ENCODE data around the gene HTR3A.

HTR3A gene

GRCh38 chr11:113974741-113975470, at the start of gene HTR3A:
TSS of gene HTR3A (plus strand) at chr11:113975108. CDS start at chr11:113975326, 218 bp downstream.
- Histone ChIP-seq H3K36me3 (ENCODE audit: insufficient read depth, low read length) (no peaks in the 10 kb centered on the region), H3K4me1 (ENCODE audit: insufficient read depth, low read length, severe bottlenecking) (no peaks in the 10 kb centered on the region), H3K27me3 (ENCODE audit: insufficient read depth, low read length) (no peaks in the 10 kb centered on the region), H3K4me2 (ENCODE audit: low read length) (no peak within 1 kb of the TSS), H3K9me3 (ENCODE audit: low read length) (no peaks in the 10 kb centered on the region), H3K9ac (ENCODE audit: low read length) (no peak within 1 kb of the TSS), H3F3A (ENCODE audit: insufficient read depth, low read length) (no peaks in the 10 kb centered on the region), H3K9me2 (ENCODE audit: low read depth, low read length) (no peaks in the 10 kb centered on the region), H2AFZ (ENCODE audit: low read length) (no peak within 1 kb of the TSS), H3K4me3 (ENCODE audit: low read depth, low read length, poor library complexity, severe bottlenecking) (no peak within 1 kb of the TSS), H4K20me1 (ENCODE audit: insufficient read depth, low read length) (no peaks in the 10 kb centered on the region), H3K79me2 (ENCODE audit: insufficient read depth, low read length) (no peaks in the 10 kb centered on the region), H3K27ac (ENCODE audit: low read depth, low read length, poor library complexity, severe bottlenecking) (no peak within 1 kb of the TSS)
- TF ChIP-seq CTCF (IDR thresholded peaks at IDR 0.05; ENCODE audit: low read length) = no peak
- TF ChIP-seq EZH2 (IDR thresholded peaks at IDR 0.05; ENCODE audit: borderline replicate concordance, low read length) = no peak

- no peaks in the 10 kb centered on the region for H3K9me2 ChIP-seq (ENCODE audit: low read depth, low read length)
- no peak for TF ChIP-seq EZH2 (IDR thresholded peaks at IDR 0.05; ENCODE audit: borderline replicate concordance, low read length)
- TF ChIP-seq CTCF (IDR thresholded peaks at IDR 0.05; ENCODE audit: low read length) = no peak
- H3K27ac ChIP-seq (ENCODE audit: low read depth, low read length, poor library complexity, severe bottlenecking) = no peak overlapping the region
- no peak overlapping the region for H3K9ac ChIP-seq (ENCODE audit: low read length)
- no peaks in the 10 kb centered on the region for H3K79me2 ChIP-seq (ENCODE audit: insufficient read depth, low read length)
- no peak overlapping the region for H3K4me2 ChIP-seq (ENCODE audit: low read length)
- no peaks in the 10 kb centered on the region for H3K4me1 ChIP-seq (ENCODE audit: insufficient read depth, low read length, severe bottlenecking)
- no peaks in the 10 kb centered on the region for H3K27me3 ChIP-seq (ENCODE audit: insufficient read depth, low read length)
- no peak overlapping the region for H2AFZ ChIP-seq (ENCODE audit: low read length)
- no peaks in the 10 kb centered on the region for H3F3A ChIP-seq (ENCODE audit: insufficient read depth, low read length)
- H4K20me1 ChIP-seq (ENCODE audit: insufficient read depth, low read length) = no peaks in the 10 kb centered on the region
- no peaks in the 10 kb centered on the region for H3K9me3 ChIP-seq (ENCODE audit: low read length)
- H3K36me3 ChIP-seq (ENCODE audit: insufficient read depth, low read length) = no peaks in the 10 kb centered on the region
- H3K4me3 ChIP-seq (ENCODE audit: low read depth, low read length, poor library complexity, severe bottlenecking) = no peak overlapping the region
Measured at GRCh38 chr11:113926273-113927197, 48.4 kb upstream of the HTR3A start.

GRCh38 chr11:113928311-113928710, 46.6 kb upstream of the HTR3A start:
- H3K9me3 ChIP-seq (ENCODE audit: low read length) = no peaks in the 10 kb centered on the region
- no peaks in the 10 kb centered on the region for H3K36me3 ChIP-seq (ENCODE audit: insufficient read depth, low read length)
- no peak overlapping the region for H3K9ac ChIP-seq (ENCODE audit: low read length)
- no peak overlapping the region for H2AFZ ChIP-seq (ENCODE audit: low read length)
- no peaks in the 10 kb centered on the region for H3K4me1 ChIP-seq (ENCODE audit: insufficient read depth, low read length, severe bottlenecking)
- TF ChIP-seq CTCF (IDR thresholded peaks at IDR 0.05; ENCODE audit: low read length) (no peak), EZH2 (IDR thresholded peaks at IDR 0.05; ENCODE audit: borderline replicate concordance, low read length) (no peak)
- no peak overlapping the region for H3K4me3 ChIP-seq (ENCODE audit: low read depth, low read length, poor library complexity, severe bottlenecking)
- H3K4me2 ChIP-seq (ENCODE audit: low read length) = no peak overlapping the region
- no peaks in the 10 kb centered on the region for H4K20me1 ChIP-seq (ENCODE audit: insufficient read depth, low read length)
- H3K9me2 ChIP-seq (ENCODE audit: low read depth, low read length) = no peaks in the 10 kb centered on the region
- H3K27ac ChIP-seq (ENCODE audit: low read depth, low read length, poor library complexity, severe bottlenecking) = no peak overlapping the region
- H3K79me2 ChIP-seq (ENCODE audit: insufficient read depth, low read length) = no peaks in the 10 kb centered on the region
- H3F3A ChIP-seq (ENCODE audit: insufficient read depth, low read length) = no peaks in the 10 kb centered on the region
- H3K27me3 ChIP-seq (ENCODE audit: insufficient read depth, low read length) = no peaks in the 10 kb centered on the region

All from OCI-LY1 (cell line).